Measurements from ENCODE around the gene DUOXA2. TPM values are rescaled to one million over a fixed set of nuclear protein-coding genes. Genes with fewer than 3 reads are reported as not detected.

DUOXA2 gene
- total RNA-seq, 1 experiment from 2014 or later = not detected

- ATAC-seq (no peak), DNase-seq (ENCODE audit: low read depth, low spot score) (no peak)
- ChIA-PET CTCF (interaction anchor here (0.7 kb wide), 1 partner anchor 51 kb away, joined by 5 read pairs; no protein-coding TSS in a partner anchor), POLR2A (no interaction called here)
- Histone ChIP-seq H3K4me3 (ENCODE audit: low read depth in 2 of 2, low read length in 2 of 2) (no peak overlapping the region), H3K27me3 (ENCODE audit: control insufficient read depth, insufficient read depth, low read length) (no peaks in the 10 kb centered on the region), H3K9me3 (ENCODE audit: control insufficient read depth, insufficient read depth, low read depth, low read length) (no peaks in the 10 kb centered on the region), H3K27ac (ENCODE audit: low read length) (peak overlapping the region; percentile 29; the same call in 1 of the 2 replicates), H3K4me1 (ENCODE audit: control insufficient read depth, insufficient read depth, low read length) (peaks cover 8% of the 10 kb centered on the region), H3K36me3 (ENCODE audit: control insufficient read depth, insufficient read depth, low read length) (no peaks in the 10 kb centered on the region)
- in situ Hi-C loops (cut with HindIII; ENCODE audit: low pct_unique_long_range_greater_than_20kb, low sequenced_read_pairs) (no loop called here), intact Hi-C loops (cut with micrococcal nuclease; ENCODE audit: unreplicated experiment) (no loop called here)
- BruUV-seq (replicated peaks) = no TSS peak
- no peak for TF ChIP-seq CTCF (IDR thresholded peaks at IDR 0.05)
Observed at GRCh38 chr15:45165536-45165935, 51.4 kb downstream of the DUOXA2 start.

GRCh38 chr15:45166834-45167630, 52.9 kb downstream of the DUOXA2 start:
- H3K36me3 ChIP-seq (ENCODE audit: control insufficient read depth, insufficient read depth, low read length) = no peaks in the 10 kb centered on the region
- ChIA-PET CTCF (interaction anchor here (0.6 kb wide), 1 partner anchor 63 kb away, joined by 3 read pairs; no protein-coding TSS in a partner anchor), POLR2A (interaction anchor here (0.5 to 1.0 kb wide), 2 partner anchors 14 to 33 kb away, joined by 3 read pairs; no protein-coding TSS in a partner anchor)
- intact Hi-C loops (cut with micrococcal nuclease; ENCODE audit: unreplicated experiment) = no loop called here
- ATAC-seq (peak; percentile 92), DNase-seq (ENCODE audit: low read depth, low spot score) (peak; percentile 58)
- in situ Hi-C loops (cut with HindIII; ENCODE audit: low pct_unique_long_range_greater_than_20kb, low sequenced_read_pairs) = no loop called here
- no TSS peak for BruUV-seq (replicated peaks)
- peak; percentile 85 for TF ChIP-seq CTCF (IDR thresholded peaks at IDR 0.05)
- no peak for TF ChIP-seq TCF7L2 (IDR thresholded peaks at IDR 0.05; ENCODE audit: low read depth, low read length)
- no peak for TF ChIP-seq REST (IDR thresholded peaks at IDR 0.05; ENCODE audit: insufficient read depth in 1 of 2, low read depth in 2 of 2, low read length in 1 of 2)
- TF ChIP-seq POLR2AphosphoS5 (IDR thresholded peaks at IDR 0.05; ENCODE audit: low read depth, low read length) = peak; percentile 35; the same call in 1 of the 2 replicates
- TF ChIP-seq SIN3A (IDR thresholded peaks at IDR 0.05; ENCODE audit: borderline replicate concordance, insufficient read depth, low read depth, low read length) = no peak
- H3K27ac ChIP-seq (ENCODE audit: low read length) = peak overlapping the region; percentile 84
- no peaks in the 10 kb centered on the region for H3K9me3 ChIP-seq (ENCODE audit: control insufficient read depth, insufficient read depth, low read depth, low read length)
- peaks cover 8% of the 10 kb centered on the region for H3K4me1 ChIP-seq (ENCODE audit: control insufficient read depth, insufficient read depth, low read length)
- H3K27me3 ChIP-seq (ENCODE audit: control insufficient read depth, insufficient read depth, low read length) = no peaks in the 10 kb centered on the region
- peak overlapping the region; percentile 67 to 68 for H3K4me3 ChIP-seq (ENCODE audit: low read depth in 2 of 2, low read length in 2 of 2)

All from Panc1 (cell line).